Measurements from ENCODE around the gene FYCO1. TPM values are rescaled to one million over a fixed set of nuclear protein-coding genes. Genes with fewer than 3 reads are reported as not detected.
A peak's percentile ranks its signal among the peaks of the same experiment; 100 is the strongest.

The FYCO1 gene
- total RNA-seq, 1 donor, result 57.8 TPM

- H3K4me3 ChIP-seq (ENCODE audit: low read depth, low read length), result no peak overlapping the region
- peak; percentile 51 for DNase-seq (ENCODE audit: low read depth)
These were observed 87.6 kb downstream of the FYCO1 start for GRCh38 chr3:45907769-45908705.

DNA sequence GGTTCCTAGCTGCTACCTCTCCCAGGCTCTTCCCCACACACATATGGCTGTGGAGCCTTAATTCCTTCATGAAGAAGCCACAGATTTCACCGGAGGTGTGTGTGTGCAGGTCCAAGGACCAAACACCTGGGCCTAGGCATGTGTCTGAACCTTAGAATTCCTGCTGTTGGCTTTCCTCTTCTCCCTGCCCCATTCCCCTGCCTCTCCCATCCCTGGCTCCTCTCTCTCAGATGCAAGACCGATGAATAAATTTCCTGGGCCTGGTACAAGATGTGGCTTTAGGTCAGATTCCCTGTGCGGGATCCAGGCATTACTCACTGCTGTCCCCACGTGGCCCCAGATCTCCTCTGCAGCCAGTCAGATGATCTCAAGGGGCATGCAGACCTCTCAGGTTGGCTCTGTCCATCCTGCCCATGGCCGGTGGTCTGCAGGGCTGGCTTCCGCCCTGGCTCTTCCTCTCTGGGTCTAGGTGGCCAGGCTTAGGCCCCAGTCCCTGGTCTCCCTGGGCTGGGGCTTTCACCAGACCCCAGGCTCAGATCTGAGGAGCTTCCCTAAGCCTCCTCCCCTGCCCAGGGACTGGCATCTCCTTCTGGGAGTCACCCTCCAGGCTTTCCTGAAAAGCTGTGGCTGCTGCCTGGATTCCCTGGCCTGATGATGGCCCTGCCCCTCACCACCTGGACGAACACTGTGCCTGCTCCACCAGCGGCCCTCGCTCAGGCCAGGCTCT lies 88.8 kb downstream of the FYCO1 start:
- TF ChIP-seq, protein P1, sequence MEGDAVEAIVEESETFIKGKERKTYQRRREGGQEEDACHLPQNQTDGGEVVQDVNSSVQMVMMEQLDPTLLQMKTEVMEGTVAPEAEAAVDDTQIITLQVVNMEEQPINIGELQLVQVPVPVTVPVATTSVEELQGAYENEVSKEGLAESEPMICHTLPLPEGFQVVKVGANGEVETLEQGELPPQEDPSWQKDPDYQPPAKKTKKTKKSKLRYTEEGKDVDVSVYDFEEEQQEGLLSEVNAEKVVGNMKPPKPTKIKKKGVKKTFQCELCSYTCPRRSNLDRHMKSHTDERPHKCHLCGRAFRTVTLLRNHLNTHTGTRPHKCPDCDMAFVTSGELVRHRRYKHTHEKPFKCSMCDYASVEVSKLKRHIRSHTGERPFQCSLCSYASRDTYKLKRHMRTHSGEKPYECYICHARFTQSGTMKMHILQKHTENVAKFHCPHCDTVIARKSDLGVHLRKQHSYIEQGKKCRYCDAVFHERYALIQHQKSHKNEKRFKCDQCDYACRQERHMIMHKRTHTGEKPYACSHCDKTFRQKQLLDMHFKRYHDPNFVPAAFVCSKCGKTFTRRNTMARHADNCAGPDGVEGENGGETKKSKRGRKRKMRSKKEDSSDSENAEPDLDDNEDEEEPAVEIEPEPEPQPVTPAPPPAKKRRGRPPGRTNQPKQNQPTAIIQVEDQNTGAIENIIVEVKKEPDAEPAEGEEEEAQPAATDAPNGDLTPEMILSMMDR (IDR thresholded peaks at IDR 0.05; ENCODE audit: insufficient read depth, low read length), result peak; percentile 71
- peak; percentile 77 for DNase-seq (ENCODE audit: low read depth)
- H3K4me3 ChIP-seq (ENCODE audit: low read depth, low read length), result no peak overlapping the region

More at GRCh38 chr3:45907769-45908705, 87.6 kb downstream of the FYCO1 start:
- TF ChIP-seq, protein P1 (IDR thresholded peaks at IDR 0.05; ENCODE audit: insufficient read depth, low read length), result no peak

DNA sequence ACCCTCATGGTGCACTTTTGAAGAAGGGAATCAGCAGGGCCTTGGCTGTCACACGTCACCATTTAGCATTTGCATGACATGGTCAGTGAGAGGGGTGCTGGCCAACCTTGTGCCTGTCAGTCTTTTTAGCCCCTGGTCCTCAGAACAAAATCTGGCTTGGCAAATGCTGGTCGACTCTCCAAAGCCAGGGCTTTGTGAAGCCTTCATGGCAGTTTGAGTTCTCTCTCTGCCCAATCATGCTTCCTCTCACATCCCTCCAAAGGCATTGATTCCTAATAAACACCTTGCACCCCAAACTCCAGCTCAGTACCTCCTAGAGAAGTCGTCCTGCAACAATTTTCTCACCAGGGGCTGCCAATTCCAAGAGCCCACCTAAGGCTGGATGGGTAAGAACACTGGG lies 89.9 kb downstream of the FYCO1 start:
- H3K4me3 ChIP-seq (ENCODE audit: low read depth, low read length), result no peak overlapping the region
- no peak for DNase-seq (ENCODE audit: low read depth)
- TF ChIP-seq, protein P1 (IDR thresholded peaks at IDR 0.05; ENCODE audit: insufficient read depth, low read length), result no peak

DNA sequence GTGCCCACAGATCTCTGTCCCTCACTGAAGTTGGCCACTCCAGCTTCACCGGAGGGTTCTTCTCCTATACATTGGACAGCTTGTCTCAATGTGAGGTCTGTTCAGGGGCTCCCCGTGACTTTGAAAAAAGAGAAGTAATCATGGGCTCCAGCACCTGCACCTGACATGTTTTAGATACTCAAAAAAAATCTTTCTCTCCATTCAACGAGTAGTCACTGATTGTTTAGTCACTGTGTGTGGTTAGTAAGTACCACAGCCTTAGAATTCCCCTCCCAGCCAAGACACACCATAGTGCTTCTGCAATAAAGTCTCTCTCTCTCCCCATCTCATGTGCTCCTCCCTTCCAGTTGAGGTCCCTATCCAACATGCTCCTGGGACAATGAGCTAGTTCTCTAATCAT lies 90.7 kb downstream of the FYCO1 start:
- no peak for DNase-seq (ENCODE audit: low read depth)
- TF ChIP-seq, protein P1 (IDR thresholded peaks at IDR 0.05; ENCODE audit: insufficient read depth, low read length), result no peak
- no peak overlapping the region for H3K4me3 ChIP-seq (ENCODE audit: low read depth, low read length)

DNA sequence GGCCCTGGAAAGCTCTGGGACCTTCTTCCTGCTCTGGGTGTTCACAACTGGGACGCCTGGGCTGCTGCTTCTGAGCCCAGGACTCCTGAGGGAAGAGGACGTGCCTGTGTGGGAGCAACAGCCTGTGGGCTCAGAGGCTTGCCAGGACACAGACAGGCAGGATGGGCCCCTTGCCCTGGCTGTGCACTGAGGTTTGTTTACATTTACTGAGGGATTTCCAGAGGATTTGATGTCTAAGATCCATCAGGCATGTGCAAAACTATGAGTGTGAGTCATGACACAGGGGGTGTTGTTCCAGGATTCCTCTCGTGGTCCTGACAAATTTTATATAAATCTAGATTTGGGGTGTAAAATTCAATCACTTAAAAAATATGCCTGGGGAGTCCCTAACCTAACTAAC lies 98.7 kb downstream of the FYCO1 start:
- peak; percentile 55 for DNase-seq (ENCODE audit: low read depth)
- TF ChIP-seq, protein P1 (IDR thresholded peaks at IDR 0.05; ENCODE audit: insufficient read depth, low read length), result no peak

DNA sequence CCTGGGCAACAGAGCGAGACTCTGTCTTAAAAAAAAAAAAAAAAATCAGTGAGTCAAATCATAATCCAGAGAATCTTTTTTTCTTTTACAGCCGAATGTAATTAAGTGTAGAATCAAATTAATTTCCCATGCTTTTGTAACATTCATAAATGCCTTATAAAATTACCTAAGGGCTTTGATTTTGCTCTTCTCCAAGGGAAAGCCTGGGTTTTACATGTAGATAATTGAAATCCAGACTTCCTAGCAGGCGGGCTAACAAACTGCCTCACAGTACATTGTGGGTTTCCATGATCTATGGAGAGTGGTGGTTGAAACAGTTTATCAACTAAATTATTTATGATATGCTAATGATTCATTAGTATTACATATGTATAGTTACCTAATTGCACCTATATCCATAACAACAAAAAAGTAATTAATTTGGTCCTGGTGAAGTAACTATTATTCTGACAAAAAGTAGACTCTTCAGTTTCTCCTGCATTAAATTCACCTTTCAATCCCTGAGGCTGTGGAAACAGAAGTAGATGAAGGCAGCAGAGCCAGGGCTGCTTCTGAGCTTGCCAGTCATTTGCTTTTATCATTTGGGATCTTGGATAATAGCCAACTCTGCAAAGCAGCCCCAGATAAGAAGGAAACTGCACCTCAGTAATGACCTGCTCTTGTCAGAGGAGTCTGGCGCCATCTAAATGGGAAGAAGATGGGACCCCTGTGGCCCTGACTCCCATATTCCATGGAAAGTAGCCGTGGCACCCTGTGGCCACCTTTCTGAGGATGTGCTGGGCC lies 99.7 kb downstream of the FYCO1 start:
- TF ChIP-seq, protein P1 (IDR thresholded peaks at IDR 0.05; ENCODE audit: insufficient read depth, low read length), result no peak
- DNase-seq (ENCODE audit: low read depth), result no peak
- H3K4me3 ChIP-seq (ENCODE audit: low read depth, low read length), result no peak overlapping the region

More for the DNA sequence above, 98.7 kb downstream of the FYCO1 start:
- H3K4me3 ChIP-seq (ENCODE audit: low read depth, low read length), result no peak overlapping the region
